SK-N-SH (cell line): Measurements from ENCODE around the gene MOCOS. TPM values are rescaled to one million over a fixed set of nuclear protein-coding genes. Genes with fewer than 3 reads are reported as not detected.

Source experiments
- CTCF ChIA-PET: fragments of 300-600, 350-600 bp; formaldehyde crosslinking; extraction: SDS; loops from one replicate; lab custom pipeline; 2021; lab: Yijun Ruan, JAX
- POLR2A ChIA-PET: fragments of 350-600 bp; sonication (Branson Sonifier 250); formaldehyde crosslinking; extraction: SDS; loops from one replicate; lab custom pipeline; 2020; ENCODE audit warnings: antibody characterized with exemption, inconsistent platforms; lab: Yijun Ruan, JAX
- DNase-seq: peaks from one replicate; pipeline ENCODE4 v3.0.0; 2012
- H2AFZ ChIP-seq: fragments of 200-600 bp; sonication (generic); 2 replicates; pipeline ENCODE4 v1.8.1; 2016; ENCODE audit warnings: antibody characterized with exemption, mild to moderate bottlenecking, low read depth
- H3F3A ChIP-seq: fragments of 200-600 bp; sonication (generic); replicated peaks from 2 replicates; pipeline ENCODE3; 2016; ENCODE audit warnings: antibody characterized with exemption, mild to moderate bottlenecking; ENCODE audit not compliant: insufficient read depth
- H3K27ac ChIP-seq, 2 experiments: fragments of 200-500 bp in 1 of 2; fragments of 200-600 bp in 1 of 2; sonication (Bioruptor generic) in 1 of 2; sonication (generic), shearing (Covaris generic) in 1 of 2; 2 replicates each; pipeline versions ENCODE4 v1.5.1 to v1.6.1; 2014 to 2016; ENCODE audit warnings: low read depth in 2 of 2, inconsistent platforms in 1 of 2, low read length in 1 of 2, mild to moderate bottlenecking in 1 of 2, mixed read lengths in 1 of 2
- H3K27me3 ChIP-seq: fragments of 200-600 bp; sonication (generic), shearing (Covaris generic); 2 replicates; pipeline ENCODE4 v1.6.1; 2016; ENCODE audit warnings: mixed run types; ENCODE audit not compliant: insufficient read depth
- H3K36me3 ChIP-seq, 2 experiments: fragments of 200-500 bp in 1 of 2; fragments of 200-600 bp in 1 of 2; sonication (Bioruptor generic) in 1 of 2; sonication (generic) in 1 of 2; replicated peaks in 1 of 2; 2 replicates each; pipeline versions ENCODE3 to v1.5.1; 2014 to 2016; ENCODE audit warnings: low read length in 1 of 2, mild to moderate bottlenecking in 1 of 2; ENCODE audit not compliant: insufficient read depth in 2 of 2, control insufficient read depth in 1 of 2
- H3K4me1 ChIP-seq, 2 experiments: fragments of 200-500 bp in 1 of 2; fragments of 200-600 bp in 1 of 2; sonication (Bioruptor generic) in 1 of 2; sonication (generic), shearing (Covaris generic) in 1 of 2; 2 replicates each; pipeline versions ENCODE4 v1.5.1 to v1.6.1; 2014 to 2016; ENCODE audit warnings: low read depth in 1 of 2, low read length in 1 of 2, mixed run types in 1 of 2; ENCODE audit not compliant: insufficient read depth in 2 of 2, control insufficient read depth in 1 of 2
- H3K4me2 ChIP-seq: fragments of 200-600 bp; sonication (generic), shearing (Covaris generic); 2 replicates; pipeline ENCODE4 v1.6.1; 2017; ENCODE audit warnings: mixed run types
- H3K4me3 ChIP-seq, 2 experiments: fragments of 200-500 bp in 1 of 2; fragments of 200-600 bp in 1 of 2; sonication (Bioruptor generic) in 1 of 2; sonication (generic), shearing (Covaris generic) in 1 of 2; 2 replicates each; pipeline versions ENCODE4 v1.5.1 to v1.8.1; 2014 to 2016; ENCODE audit warnings: low read depth in 2 of 2, inconsistent platforms in 1 of 2, low read length in 1 of 2, mild to moderate bottlenecking in 1 of 2, mixed read lengths in 1 of 2, moderate library complexity in 1 of 2
- H3K79me2 ChIP-seq: fragments of 200-600 bp; sonication (generic); 2 replicates; pipeline ENCODE4 v1.8.1; 2017; ENCODE audit warnings: mild to moderate bottlenecking; ENCODE audit not compliant: insufficient read depth
- H3K9ac ChIP-seq: fragments of 200-600 bp; sonication (generic); 2 replicates; pipeline ENCODE4 v1.6.1; 2017; ENCODE audit warnings: mixed run types
- H3K9me2 ChIP-seq: fragments of 200-600 bp; sonication (generic); 2 replicates; pipeline ENCODE4 v1.6.1; 2017; ENCODE audit warnings: mixed run types
- H3K9me3 ChIP-seq: fragments of 200-600 bp; sonication (generic); 2 replicates; pipeline ENCODE4 v1.6.1; 2017; ENCODE audit warnings: mixed run types, mild to moderate bottlenecking, moderate library complexity
- H4K20me1 ChIP-seq: fragments of 200-600 bp; sonication (generic); 2 replicates; pipeline ENCODE4 v1.6.1; 2017; ENCODE audit warnings: mild to moderate bottlenecking, mixed run types; ENCODE audit not compliant: insufficient read depth
- CTCF ChIP-seq: fragments of 200-600 bp; sonication (generic); IDR thresholded peaks from 2 replicates; pipeline ENCODE4 v1.6.1; 2017; ENCODE audit warnings: antibody characterized with exemption, mild to moderate bottlenecking, moderate library complexity
- ELF1 ChIP-seq: IDR thresholded peaks from 2 replicates; pipeline ENCODE4 v1.4.0; 2012
- EP300 ChIP-seq, 2 experiments: IDR thresholded peaks; 2 replicates each; pipeline versions ENCODE4 v1.4.0 to v1.6.1; 2012; ENCODE audit warnings: borderline replicate concordance in 1 of 2, low read depth in 1 of 2, low read length in 1 of 2
- FOSL2 ChIP-seq: IDR thresholded peaks from 2 replicates; pipeline ENCODE4 v1.4.0; 2012; ENCODE audit warnings: low read depth, mild to moderate bottlenecking, moderate library complexity, borderline replicate concordance
- FOXJ3 ChIP-seq: sonication (generic); formaldehyde crosslinking; IDR thresholded peaks from 2 replicates; pipeline ENCODE4 v1.5.1; 2020; ENCODE audit warnings: mild to moderate bottlenecking, missing genetic modification reagents
- FOXM1 ChIP-seq: IDR thresholded peaks from 2 replicates; pipeline ENCODE4 v1.4.0; 2012; ENCODE audit warnings: low read depth, mild to moderate bottlenecking
- GATA2 ChIP-seq: sonication (generic); formaldehyde crosslinking; IDR thresholded peaks from 2 replicates; pipeline ENCODE4 v1.5.0; 2020; ENCODE audit warnings: mild to moderate bottlenecking, missing genetic modification reagents
- JUND ChIP-seq: IDR thresholded peaks from 2 replicates; pipeline ENCODE4 v1.4.0; 2012
- MAX ChIP-seq: IDR thresholded peaks from 2 replicates; pipeline ENCODE4 v1.4.0; 2012; ENCODE audit warnings: low read depth
- MEF2A ChIP-seq: IDR thresholded peaks from 2 replicates; pipeline ENCODE4 v1.4.0; 2012; ENCODE audit warnings: low read depth, borderline replicate concordance
- NRF1 ChIP-seq: IDR thresholded peaks from 2 replicates; pipeline ENCODE4 v1.6.1; 2012; ENCODE audit warnings: low read depth, mild to moderate bottlenecking, low read length
- POLR2AphosphoS5 ChIP-seq: IDR thresholded peaks from 2 replicates; pipeline ENCODE4 v1.6.1; 2012; ENCODE audit warnings: low read depth, low read length
- RCOR1 ChIP-seq: fragments of 150-350 bp; IDR thresholded peaks from 2 replicates; pipeline ENCODE4 v1.6.1; 2017; ENCODE audit warnings: antibody characterized with exemption, low read length
- REST ChIP-seq: IDR thresholded peaks from 2 replicates; pipeline ENCODE4 v1.6.1; 2012; ENCODE audit warnings: mild to moderate bottlenecking, low read depth, low read length, moderate library complexity
- SMC3 ChIP-seq: IDR thresholded peaks from 2 replicates; pipeline ENCODE4 v1.6.1; 2012; ENCODE audit warnings: low read depth, low read length, improper control_type of control experiment
- TAF1 ChIP-seq: IDR thresholded peaks from 2 replicates; pipeline ENCODE4 v1.6.1; 2012; ENCODE audit warnings: low read depth, mild to moderate bottlenecking, low read length, moderate library complexity, borderline replicate concordance
- TCF12 ChIP-seq: IDR thresholded peaks from 2 replicates; pipeline ENCODE4 v1.4.0; 2012
- USF2 ChIP-seq: fragments of 150-350 bp; IDR thresholded peaks from 2 replicates; pipeline ENCODE4 v1.6.1; 2017; ENCODE audit warnings: antibody characterized with exemption, low read length, low read depth, borderline replicate concordance
- WGBS: methylation state at CpG from one replicate; pipeline ENCODE4 v1.1.6; 2017; ENCODE audit warnings: low lambda C conversion rate; 5-methylcytosine and 5-hydroxymethylcytosine counted together
- polyA plus RNA-seq, 3 experiments: library from polyadenylated mRNA; depleted of rRNA; stranded (reverse); fragments of >200 nt; gene quantifications; 2 replicates each; pipeline ENCODE4 v1.2.3, GENCODE V29; 2012

The MOCOS gene
- polyA plus RNA-seq, 1 of the 3 experiments (the other 2 are of a cell fraction): 1.2 TPM

GRCh38 chr18:36316246-36316645 is 128.9 kb downstream of the MOCOS start:
- no peak overlapping the region for H3K4me2 ChIP-seq
- H2AFZ ChIP-seq: no peak overlapping the region
- peaks cover 0 to 21% of the 10 kb centered on the region in 2 experiments; a peak in 1 of 4 replicates for H3K4me1 ChIP-seq
- H3K4me3 ChIP-seq: no peak overlapping the region
- no peaks in the 10 kb centered on the region for H3K9me2 ChIP-seq
- no peaks in the 10 kb centered on the region for H3K27me3 ChIP-seq
- 0 out of 2 replicates have a peak, but pooled peaks cover 6% of the 10 kb centered on the region for H3K9me3 ChIP-seq
- H3K27ac ChIP-seq: 0 out of 4 replicates have a peak overlapping the region, but pooled peaks of 1 of the 2 experiments have one; percentile 48
- no peaks in the 10 kb centered on the region for H3F3A ChIP-seq
- DNase-seq: no peak
- CTCF ChIA-PET: interaction anchor here (0.6 to 1.1 kb wide), 2 partner anchors 20 to 372 kb away, joined by 3 read pairs; no protein-coding TSS in a partner anchor
- H3K9ac ChIP-seq: no peak overlapping the region
- no peaks in the 10 kb centered on the region for H4K20me1 ChIP-seq
- no peaks in the 10 kb centered on the region for H3K36me3 ChIP-seq
- 82% methylated on average over 2 of the region's 2 CpGs for WGBS
- no peak for TF ChIP-seq GATA2 (CRISPR knock-in tag)
- no peak for TF ChIP-seq FOXJ3 (CRISPR knock-in tag)
- no peak for TF ChIP-seq REST
- no peak for TF ChIP-seq CTCF
- no peak for TF ChIP-seq POLR2AphosphoS5
- TF ChIP-seq NRF1: no peak
- TF ChIP-seq USF2: no peak
- no peak for TF ChIP-seq SMC3
- no peak for TF ChIP-seq MEF2A
- no peak for TF ChIP-seq MAX
- no peak for TF ChIP-seq FOXM1
- TF ChIP-seq TCF12: no peak
- no peak for TF ChIP-seq ELF1
- no peak for TF ChIP-seq EP300 (IDR thresholded peaks at IDR 0.05; ENCODE audit: borderline replicate concordance in 1 of 2, low read depth in 1 of 2, low read length in 1 of 2)
- no peak for TF ChIP-seq RCOR1
- TF ChIP-seq JUND: no peak
- no peak for TF ChIP-seq FOSL2
- TF ChIP-seq TAF1: no peak
- H3K79me2 ChIP-seq: no peaks in the 10 kb centered on the region
- POLR2A ChIA-PET: no interaction called here

Other genes starting within 250 kb of the MOCOS start
- gene RPRD1A, start 119.9 kb upstream of the MOCOS start, polyA plus RNA-seq (2012; rRNA removed): 28.9 and 44.4 TPM in 2 replicates
- 67.4 and 112 TPM in 2 replicates for gene SLC39A6, start 58.2 kb upstream of the MOCOS start, polyA plus RNA-seq (2012; rRNA removed)
- gene ELP2, start 57.6 kb upstream of the MOCOS start, polyA plus RNA-seq (2012; rRNA removed): 38.3 and 48.5 TPM in 2 replicates
- gene FHOD3, start 110.2 kb downstream of the MOCOS start, polyA plus RNA-seq (2012; rRNA removed): 10.9 and 11.6 TPM in 2 replicates